ENCODE results near the gene TNIK. TPM values are rescaled to one million over a fixed set of nuclear protein-coding genes. Genes with fewer than 3 reads are reported as not detected.

The TNIK gene
- total and polyA plus RNA-seq, 3 donors from 2014 or later: 39.3 to 99.6 (median 83.5) TPM

DNA sequence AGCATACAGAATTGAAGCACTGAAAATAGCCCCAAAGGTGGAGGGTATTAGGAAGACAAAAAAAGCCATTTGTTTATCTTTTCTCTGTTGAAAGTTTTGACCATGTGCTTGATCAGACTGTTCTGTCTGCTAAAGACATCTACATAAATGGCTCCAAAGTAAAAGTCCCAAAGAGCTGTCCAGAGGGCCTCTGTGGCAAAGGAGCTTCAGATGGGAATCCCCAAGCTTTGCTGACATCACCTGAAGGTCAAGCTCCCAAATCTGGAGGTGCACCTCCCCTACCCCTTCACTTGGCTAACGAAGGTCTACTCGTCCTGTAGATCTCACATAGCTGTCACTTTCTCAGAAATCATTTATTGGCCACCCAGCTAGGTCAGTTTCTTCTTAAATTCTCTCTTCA is 239.1 kb downstream of the TNIK start:
- no peaks in the 10 kb centered on the region for H3K36me3 ChIP-seq (ENCODE audit: low read depth, missing control alignments)
- H3K4me3 ChIP-seq: no peak overlapping the region
- H3K27me3 ChIP-seq: no peaks in the 10 kb centered on the region
- WGBS, 2 donors: 85 to 90% methylated on average over 2 of the region's 2 CpGs
- intact Hi-C loops (cut with DNase I; ENCODE audit: low total_unique reads): no loop called here
- no peaks in the 10 kb centered on the region for H3K9me3 ChIP-seq
- TF ChIP-seq, protein P1, sequence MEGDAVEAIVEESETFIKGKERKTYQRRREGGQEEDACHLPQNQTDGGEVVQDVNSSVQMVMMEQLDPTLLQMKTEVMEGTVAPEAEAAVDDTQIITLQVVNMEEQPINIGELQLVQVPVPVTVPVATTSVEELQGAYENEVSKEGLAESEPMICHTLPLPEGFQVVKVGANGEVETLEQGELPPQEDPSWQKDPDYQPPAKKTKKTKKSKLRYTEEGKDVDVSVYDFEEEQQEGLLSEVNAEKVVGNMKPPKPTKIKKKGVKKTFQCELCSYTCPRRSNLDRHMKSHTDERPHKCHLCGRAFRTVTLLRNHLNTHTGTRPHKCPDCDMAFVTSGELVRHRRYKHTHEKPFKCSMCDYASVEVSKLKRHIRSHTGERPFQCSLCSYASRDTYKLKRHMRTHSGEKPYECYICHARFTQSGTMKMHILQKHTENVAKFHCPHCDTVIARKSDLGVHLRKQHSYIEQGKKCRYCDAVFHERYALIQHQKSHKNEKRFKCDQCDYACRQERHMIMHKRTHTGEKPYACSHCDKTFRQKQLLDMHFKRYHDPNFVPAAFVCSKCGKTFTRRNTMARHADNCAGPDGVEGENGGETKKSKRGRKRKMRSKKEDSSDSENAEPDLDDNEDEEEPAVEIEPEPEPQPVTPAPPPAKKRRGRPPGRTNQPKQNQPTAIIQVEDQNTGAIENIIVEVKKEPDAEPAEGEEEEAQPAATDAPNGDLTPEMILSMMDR (IDR thresholded peaks at IDR 0.05): no peak
- TF ChIP-seq POLR2A (IDR thresholded peaks at IDR 0.05): no peak
- H3K27ac ChIP-seq: no peak overlapping the region
- no peak for DNase-seq
- H3K4me1 ChIP-seq: no peaks in the 10 kb centered on the region

DNA sequence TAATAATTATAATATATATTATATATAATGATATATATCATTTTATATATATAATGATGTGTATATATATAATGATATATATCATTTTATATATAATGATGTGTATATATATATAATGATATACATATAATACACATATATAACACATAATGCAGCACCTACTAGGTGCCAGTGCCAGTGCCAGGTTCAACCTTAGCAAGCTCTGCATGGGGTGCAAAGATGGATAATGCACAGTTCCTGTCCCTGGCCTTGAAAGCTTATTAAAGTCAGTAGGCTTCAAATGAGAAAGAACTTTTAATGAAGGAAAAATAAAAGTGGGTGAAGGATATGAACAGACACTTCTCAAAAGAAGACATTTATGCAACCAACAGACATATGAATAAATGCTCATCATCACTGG is 240.9 kb downstream of the TNIK start:
- no peak for TF ChIP-seq POLR2A (IDR thresholded peaks at IDR 0.05)
- TF ChIP-seq, protein P1 (IDR thresholded peaks at IDR 0.05): no peak
- H3K36me3 ChIP-seq (ENCODE audit: low read depth, missing control alignments): no peaks in the 10 kb centered on the region

DNA sequence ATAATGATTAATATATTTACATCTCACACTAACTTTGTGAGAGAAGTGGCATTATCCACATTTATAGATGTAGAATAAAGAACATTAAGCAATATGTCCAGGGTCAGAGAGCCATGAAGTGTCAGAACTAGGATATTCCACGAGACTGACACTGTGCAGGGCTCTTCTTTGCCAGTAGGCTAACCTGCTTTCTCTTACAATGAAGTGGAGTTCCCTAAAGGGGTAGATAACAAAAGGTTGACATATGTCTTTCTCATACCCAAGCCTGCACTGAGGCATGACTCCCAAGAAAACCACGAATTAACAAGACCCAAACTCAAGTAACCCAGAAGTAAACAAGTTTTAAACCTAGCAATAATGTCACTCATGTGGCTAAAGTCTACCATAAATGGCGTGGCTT is 242.1 kb downstream of the TNIK start:
- Histone ChIP-seq H3K27me3 (no peaks in the 10 kb centered on the region), H3K4me3 (no peak overlapping the region), H3K36me3 (ENCODE audit: low read depth, missing control alignments) (no peaks in the 10 kb centered on the region), H3K27ac (no peak overlapping the region), H3K4me1 (no peaks in the 10 kb centered on the region), H3K9me3 (no peaks in the 10 kb centered on the region)
- intact Hi-C loops (cut with DNase I; ENCODE audit: low total_unique reads): no loop called here
- no peak for TF ChIP-seq POLR2A (IDR thresholded peaks at IDR 0.05)
- TF ChIP-seq, protein P1 (IDR thresholded peaks at IDR 0.05): no peak
- DNase-seq: no peak
- WGBS, 2 donors: 73 to 92% methylated on average over 3 of the region's 3 CpGs

More for the DNA sequence above, 240.9 kb downstream of the TNIK start:
- intact Hi-C loops (cut with DNase I; ENCODE audit: low total_unique reads): no loop called here
- Histone ChIP-seq H3K4me1 (no peaks in the 10 kb centered on the region), H3K9me3 (no peaks in the 10 kb centered on the region), H3K4me3 (no peak overlapping the region), H3K27ac (no peak overlapping the region), H3K27me3 (no peaks in the 10 kb centered on the region)
- DNase-seq: no peak

DNA sequence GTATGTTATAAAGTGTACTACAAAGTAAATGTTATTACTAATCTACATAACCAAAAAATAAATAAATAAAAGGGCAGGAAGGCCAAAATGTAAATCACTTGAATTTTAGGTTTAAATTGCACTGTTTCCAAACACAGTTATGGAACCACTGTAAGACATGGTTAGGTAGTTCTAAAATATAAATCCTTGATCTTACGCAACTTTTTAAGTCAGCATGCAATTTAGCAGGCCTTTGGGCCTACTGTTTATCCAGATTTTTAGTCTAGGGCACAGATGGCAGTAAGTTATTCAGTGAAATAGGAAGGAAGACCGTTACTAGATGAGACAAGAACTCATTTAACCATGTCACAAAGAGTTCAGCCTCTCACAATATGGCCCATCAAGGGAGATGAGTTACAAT is 246.3 kb downstream of the TNIK start:
- Histone ChIP-seq H3K4me1 (no peaks in the 10 kb centered on the region), H3K27ac (no peak overlapping the region), H3K4me3 (no peak overlapping the region), H3K36me3 (ENCODE audit: low read depth, missing control alignments) (no peaks in the 10 kb centered on the region), H3K9me3 (no peaks in the 10 kb centered on the region), H3K27me3 (no peaks in the 10 kb centered on the region)
- WGBS, 2 donors: 92% methylated on average over 2 of the region's 2 CpGs
- no peak for DNase-seq
- TF ChIP-seq, protein P1 (IDR thresholded peaks at IDR 0.05): no peak
- no peak for TF ChIP-seq POLR2A (IDR thresholded peaks at IDR 0.05)
- intact Hi-C loops (cut with DNase I; ENCODE audit: low total_unique reads): no loop called here

DNA sequence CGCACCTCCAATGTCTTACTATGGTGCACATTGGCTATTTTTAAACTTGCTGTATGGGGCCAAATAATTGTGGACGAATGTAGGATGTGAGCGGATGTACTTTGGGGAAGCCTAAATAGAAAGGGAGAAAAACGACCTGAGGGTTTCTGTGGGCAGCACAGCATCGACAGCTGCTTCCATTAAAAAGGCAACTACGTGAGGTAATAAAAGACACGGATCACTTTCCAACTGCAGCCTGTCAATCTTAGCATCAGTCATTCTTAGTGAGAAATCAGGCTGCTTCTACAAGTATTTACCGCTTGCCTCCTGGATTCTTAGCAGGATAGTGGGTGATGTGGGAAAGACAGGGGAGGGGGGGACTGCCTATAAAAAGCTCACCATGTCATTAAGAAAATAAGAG is 247.0 kb downstream of the TNIK start:
- H3K27ac ChIP-seq: no peak overlapping the region
- WGBS, 2 donors: 82 to 84% methylated on average over 8 of the region's 8 CpGs
- no peaks in the 10 kb centered on the region for H3K4me1 ChIP-seq
- intact Hi-C loops (cut with DNase I; ENCODE audit: low total_unique reads): no loop called here
- H3K27me3 ChIP-seq: no peaks in the 10 kb centered on the region
- DNase-seq: no peak
- H3K9me3 ChIP-seq: no peaks in the 10 kb centered on the region
- TF ChIP-seq, protein P1 (IDR thresholded peaks at IDR 0.05): no peak
- TF ChIP-seq POLR2A (IDR thresholded peaks at IDR 0.05): no peak
- H3K4me3 ChIP-seq: no peak overlapping the region
- no peaks in the 10 kb centered on the region for H3K36me3 ChIP-seq (ENCODE audit: low read depth, missing control alignments)
